ENCODE measurements around the gene USP6NL. TPM values are rescaled to one million over a fixed set of nuclear protein-coding genes. Genes with fewer than 3 reads are reported as not detected.
A peak's percentile ranks its signal among the peaks of the same experiment; 100 is the strongest.

Gene USP6NL
- total RNA-seq, 2 experiments from 2014 or later, result 2.3 to 2.5 TPM

GRCh38 chr10:11506247-11506789 lies 105.1 kb downstream of the USP6NL start:
- no peak overlapping the region for H3K4me3 Mint-ChIP-seq
- CTCF ChIA-PET, result interaction anchor here (0.8 to 4.3 kb wide), 6 partner anchors 9 to 251 kb away, joined by 3 to 18 read pairs (median 7); no protein-coding TSS in a partner anchor
- H3K27ac Mint-ChIP-seq, result no peak overlapping the region
- no peaks in the 10 kb centered on the region for H3K36me3 Mint-ChIP-seq (ENCODE audit: low read depth)
- ATAC-seq (no peak), DNase-seq (no peak)
- intact Hi-C loops (cut with micrococcal nuclease), result no loop called here
- peaks cover 10% of the 10 kb centered on the region for H3K4me1 Mint-ChIP-seq (ENCODE audit: low read depth)
- no peaks in the 10 kb centered on the region for H3K9me3 Mint-ChIP-seq
- POLR2A ChIA-PET, result interaction anchor here (0.7 kb wide), 1 partner anchor 248 kb away, joined by 3 read pairs; no protein-coding TSS in a partner anchor
- no peaks in the 10 kb centered on the region for H3K27me3 Mint-ChIP-seq
- TF ChIP-seq, protein P1, sequence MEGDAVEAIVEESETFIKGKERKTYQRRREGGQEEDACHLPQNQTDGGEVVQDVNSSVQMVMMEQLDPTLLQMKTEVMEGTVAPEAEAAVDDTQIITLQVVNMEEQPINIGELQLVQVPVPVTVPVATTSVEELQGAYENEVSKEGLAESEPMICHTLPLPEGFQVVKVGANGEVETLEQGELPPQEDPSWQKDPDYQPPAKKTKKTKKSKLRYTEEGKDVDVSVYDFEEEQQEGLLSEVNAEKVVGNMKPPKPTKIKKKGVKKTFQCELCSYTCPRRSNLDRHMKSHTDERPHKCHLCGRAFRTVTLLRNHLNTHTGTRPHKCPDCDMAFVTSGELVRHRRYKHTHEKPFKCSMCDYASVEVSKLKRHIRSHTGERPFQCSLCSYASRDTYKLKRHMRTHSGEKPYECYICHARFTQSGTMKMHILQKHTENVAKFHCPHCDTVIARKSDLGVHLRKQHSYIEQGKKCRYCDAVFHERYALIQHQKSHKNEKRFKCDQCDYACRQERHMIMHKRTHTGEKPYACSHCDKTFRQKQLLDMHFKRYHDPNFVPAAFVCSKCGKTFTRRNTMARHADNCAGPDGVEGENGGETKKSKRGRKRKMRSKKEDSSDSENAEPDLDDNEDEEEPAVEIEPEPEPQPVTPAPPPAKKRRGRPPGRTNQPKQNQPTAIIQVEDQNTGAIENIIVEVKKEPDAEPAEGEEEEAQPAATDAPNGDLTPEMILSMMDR (IDR thresholded peaks at IDR 0.05), result no peak

DNA sequence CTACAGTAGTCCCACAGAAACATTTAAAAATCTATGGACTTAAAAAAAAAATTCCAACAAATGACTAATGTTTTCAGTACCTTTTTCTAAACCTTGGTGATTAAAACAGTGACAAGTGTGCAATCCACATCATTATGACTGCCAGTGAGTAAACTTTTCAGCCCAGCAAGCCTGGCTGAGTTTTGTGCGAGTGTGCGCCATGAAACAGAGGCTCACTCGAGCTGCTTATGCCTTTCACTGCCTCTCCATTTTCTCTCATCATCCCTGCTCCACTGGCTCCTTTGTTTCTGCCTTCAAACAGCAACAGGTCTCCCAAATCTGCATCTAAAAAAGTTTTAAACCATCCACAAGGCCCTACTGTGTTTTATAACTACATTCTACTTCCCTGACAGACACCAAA lies 105.8 kb downstream of the USP6NL start:
- H3K36me3 Mint-ChIP-seq (ENCODE audit: low read depth), result no peaks in the 10 kb centered on the region
- H3K27me3 Mint-ChIP-seq, result no peaks in the 10 kb centered on the region
- H3K4me1 Mint-ChIP-seq (ENCODE audit: low read depth), result peaks cover 10% of the 10 kb centered on the region
- intact Hi-C loops (cut with micrococcal nuclease), result no loop called here
- ChIA-PET CTCF (interaction anchor here (0.8 to 4.3 kb wide), 6 partner anchors 10 to 252 kb away, joined by 3 to 18 read pairs (median 7); no protein-coding TSS in a partner anchor), POLR2A (no interaction called here)
- DNase-seq, result peak; percentile 18
- peak overlapping the region; percentile 9 for H3K27ac Mint-ChIP-seq
- TF ChIP-seq, protein P1 (IDR thresholded peaks at IDR 0.05), result no peak
- H3K9me3 Mint-ChIP-seq, result no peaks in the 10 kb centered on the region
- H3K4me3 Mint-ChIP-seq, result no peak overlapping the region
- no peak for ATAC-seq

GRCh38 chr10:11504566-11505285 lies 106.7 kb downstream of the USP6NL start:
- Mint-ChIP-seq H3K9me3 (no peaks in the 10 kb centered on the region), H3K36me3 (ENCODE audit: low read depth) (no peaks in the 10 kb centered on the region)
- ATAC-seq, result no peak

GRCh38 chr10:11501600-11501999 lies 109.8 kb downstream of the USP6NL start:
- Mint-ChIP-seq H3K4me1 (ENCODE audit: low read depth) (peaks cover 10% of the 10 kb centered on the region), H3K36me3 (ENCODE audit: low read depth) (no peaks in the 10 kb centered on the region), H3K27ac (no peak overlapping the region), H3K9me3 (no peaks in the 10 kb centered on the region), H3K4me3 (no peak overlapping the region), H3K27me3 (no peaks in the 10 kb centered on the region)
- ATAC-seq (no peak), DNase-seq (no peak)
- intact Hi-C loops (cut with micrococcal nuclease), result no loop called here
- CTCF ChIA-PET, result interaction anchor here (0.8 kb wide), 1 partner anchor 10 kb away, joined by 3 read pairs; no protein-coding TSS in a partner anchor
- POLR2A ChIA-PET, result interaction anchor here (0.9 to 1.2 kb wide), 2 partner anchors 20 to 184 kb away, joined by 3 read pairs; no protein-coding TSS in a partner anchor
- TF ChIP-seq, protein P1 (IDR thresholded peaks at IDR 0.05), result no peak

More at GRCh38 chr10:11504566-11505285, 106.7 kb downstream of the USP6NL start:
- intact Hi-C loops (cut with micrococcal nuclease), result no loop called here
- ChIA-PET CTCF (interaction anchor here (0.6 to 4.3 kb wide), 7 partner anchors 9 to 278 kb away, joined by 3 to 18 read pairs (median 4); no protein-coding TSS in a partner anchor), POLR2A (no interaction called here)
- no peaks in the 10 kb centered on the region for H3K27me3 Mint-ChIP-seq
- no peak for DNase-seq
- H3K4me3 Mint-ChIP-seq, result no peak overlapping the region
- TF ChIP-seq, protein P1 (IDR thresholded peaks at IDR 0.05), result no peak
- no peak overlapping the region for H3K27ac Mint-ChIP-seq
- H3K4me1 Mint-ChIP-seq (ENCODE audit: low read depth), result peaks cover 10% of the 10 kb centered on the region
